ENCODE data around the gene YIPF1. TPM values are rescaled to one million over a fixed set of nuclear protein-coding genes. Genes with fewer than 3 reads are reported as not detected.
"Not testable (repeated sequence)": the region's sequence is repeated elsewhere in the genome, so short reads cannot be mapped to it uniquely, and the experiment has no call there.

The YIPF1 gene
- total and polyA plus RNA-seq, 4 donors: 19.9 to 33.3 (median 25.1) TPM

DNA sequence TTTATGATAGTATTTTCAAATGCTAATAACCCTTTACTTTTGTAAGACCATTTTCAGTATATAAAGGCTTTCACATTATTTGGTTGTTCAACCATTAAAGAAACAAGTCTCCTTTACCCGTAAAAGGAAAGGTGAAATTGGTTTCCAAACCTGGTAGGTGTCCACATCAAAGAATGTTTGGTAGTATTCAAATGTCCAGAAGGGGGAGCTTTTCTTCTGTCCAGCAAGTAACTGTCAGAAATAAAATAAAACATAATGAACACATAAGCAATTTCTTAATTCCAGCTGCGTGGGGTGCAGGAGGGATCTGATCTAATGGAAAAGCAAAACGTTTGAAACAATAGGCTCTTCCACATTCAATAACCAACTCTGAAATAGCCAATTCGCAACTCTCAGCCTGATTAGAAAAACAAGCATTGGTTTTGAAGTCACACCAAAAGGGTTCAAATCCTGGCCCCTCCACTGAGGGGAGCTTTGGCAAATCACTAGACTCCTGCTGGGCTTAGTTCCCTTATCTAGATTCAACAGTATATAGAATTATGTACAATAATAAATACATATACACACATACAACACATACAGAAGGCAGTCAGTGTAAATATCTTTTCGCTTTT is 11.0 kb downstream of the YIPF1 start:
- TF ChIP-seq, protein P1, sequence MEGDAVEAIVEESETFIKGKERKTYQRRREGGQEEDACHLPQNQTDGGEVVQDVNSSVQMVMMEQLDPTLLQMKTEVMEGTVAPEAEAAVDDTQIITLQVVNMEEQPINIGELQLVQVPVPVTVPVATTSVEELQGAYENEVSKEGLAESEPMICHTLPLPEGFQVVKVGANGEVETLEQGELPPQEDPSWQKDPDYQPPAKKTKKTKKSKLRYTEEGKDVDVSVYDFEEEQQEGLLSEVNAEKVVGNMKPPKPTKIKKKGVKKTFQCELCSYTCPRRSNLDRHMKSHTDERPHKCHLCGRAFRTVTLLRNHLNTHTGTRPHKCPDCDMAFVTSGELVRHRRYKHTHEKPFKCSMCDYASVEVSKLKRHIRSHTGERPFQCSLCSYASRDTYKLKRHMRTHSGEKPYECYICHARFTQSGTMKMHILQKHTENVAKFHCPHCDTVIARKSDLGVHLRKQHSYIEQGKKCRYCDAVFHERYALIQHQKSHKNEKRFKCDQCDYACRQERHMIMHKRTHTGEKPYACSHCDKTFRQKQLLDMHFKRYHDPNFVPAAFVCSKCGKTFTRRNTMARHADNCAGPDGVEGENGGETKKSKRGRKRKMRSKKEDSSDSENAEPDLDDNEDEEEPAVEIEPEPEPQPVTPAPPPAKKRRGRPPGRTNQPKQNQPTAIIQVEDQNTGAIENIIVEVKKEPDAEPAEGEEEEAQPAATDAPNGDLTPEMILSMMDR (IDR thresholded peaks at IDR 0.05; ENCODE audit: control extremely low read depth, extremely low read depth): peak; percentile 17
- Histone ChIP-seq H3K27me3 (ENCODE audit: control insufficient read depth in 3 of 3, insufficient read depth in 3 of 3, low read length in 2 of 3) (no peaks in the 10 kb centered on the region), H3K36me3 (ENCODE audit: control insufficient read depth in 4 of 4, insufficient read depth in 4 of 4, low read length in 4 of 4) (peaks cover 0 to 22% (median 17%) of the 10 kb centered on the region in 4 donors), H3K9me3 (ENCODE audit: control insufficient read depth in 4 of 4, insufficient read depth in 3 of 4, low read length in 3 of 4) (no peaks in the 10 kb centered on the region), H3K4me1 (ENCODE audit: control insufficient read depth in 5 of 5, insufficient read depth in 5 of 5, low read length in 5 of 5) (no peaks in the 10 kb centered on the region), H3K4me3 (no peak overlapping the region), H3K27ac (ENCODE audit: low read depth in 1 of 2, low read length in 1 of 2) (no peak overlapping the region), H3K9ac (ENCODE audit: insufficient read depth in 1 of 2, low read length in 2 of 2) (no peak overlapping the region)
- ATAC-seq (ENCODE audit: insufficient read depth, low FRiP score) (no peak), DNase-seq (peak in 2 of 3 donors; percentile 44 to 57)
- 53 to 60% methylated on average over 5 of the region's 5 CpGs for WGBS, 2 donors

DNA sequence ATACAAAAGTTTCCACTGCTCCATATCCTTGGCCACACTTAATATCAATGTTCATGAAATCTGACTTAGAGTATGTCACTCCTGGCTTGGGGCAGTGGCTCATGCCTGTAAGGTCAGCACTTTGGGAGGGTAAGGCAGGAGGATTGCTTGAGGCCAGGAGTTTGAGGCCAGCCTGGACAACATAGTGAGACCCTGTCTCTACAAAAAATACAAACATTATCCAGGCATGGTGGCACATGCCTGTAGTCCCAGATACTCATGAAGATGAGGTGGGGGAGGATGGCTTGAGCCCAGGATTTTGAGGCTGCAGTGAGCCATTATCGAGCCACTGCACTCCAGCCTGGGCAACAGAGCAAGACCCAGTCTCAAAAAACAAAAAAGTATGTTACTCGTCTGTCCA is 14.4 kb downstream of the YIPF1 start:
- WGBS, 2 donors: 95 to 100% methylated on average over 2 of the region's 2 CpGs
- DNase-seq; H3K27me3 ChIP-seq (ENCODE audit: control insufficient read depth in 3 of 3, insufficient read depth in 3 of 3, low read length in 2 of 3); H3K4me3 ChIP-seq; ATAC-seq (ENCODE audit: insufficient read depth, low FRiP score); H3K9ac ChIP-seq (ENCODE audit: insufficient read depth in 1 of 2, low read length in 2 of 2); H3K27ac ChIP-seq (ENCODE audit: low read depth in 1 of 2, low read length in 1 of 2); H3K9me3 ChIP-seq (ENCODE audit: control insufficient read depth in 4 of 4, insufficient read depth in 3 of 4, low read length in 3 of 4); H3K4me1 ChIP-seq (ENCODE audit: control insufficient read depth in 5 of 5, insufficient read depth in 5 of 5, low read length in 5 of 5): not testable (repeated sequence)
- H3K36me3 ChIP-seq (ENCODE audit: control insufficient read depth in 4 of 4, insufficient read depth in 4 of 4, low read length in 4 of 4): peaks cover 5 to 32% (median 17%) of the 10 kb centered on the region in 4 donors

DNA sequence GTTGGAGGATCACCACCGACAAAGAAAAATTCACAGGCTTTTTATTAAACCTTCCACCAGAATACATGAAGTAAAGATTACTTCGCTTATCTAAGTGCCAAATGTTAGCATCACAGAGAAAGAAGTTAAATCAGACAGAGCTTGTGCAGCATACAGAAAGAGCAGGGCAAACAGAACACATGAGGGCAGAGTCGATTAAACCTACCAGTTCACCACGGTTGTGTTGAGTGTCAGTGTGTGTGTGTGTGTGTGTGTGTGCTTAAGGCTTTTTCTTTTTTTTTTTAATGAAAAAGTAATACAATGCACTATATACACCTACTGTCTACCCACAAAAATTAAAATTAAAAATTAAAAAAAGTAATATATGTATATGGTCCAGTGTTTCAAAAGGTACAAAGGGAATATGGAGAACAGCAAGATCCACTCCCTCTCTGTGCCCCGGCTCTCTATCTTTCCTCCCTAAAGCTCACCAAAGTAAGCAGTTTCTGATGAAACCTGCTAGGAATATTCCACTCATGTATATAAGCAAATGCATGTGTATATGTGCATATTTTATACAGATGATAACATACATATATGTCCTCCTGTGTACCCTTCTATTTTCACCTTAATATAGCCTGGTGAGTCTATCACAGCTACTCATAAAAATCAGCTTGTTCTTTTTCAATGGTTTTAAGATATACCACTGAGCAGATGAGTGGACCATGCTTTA is 17.7 kb downstream of the YIPF1 start:
- H3K4me1 ChIP-seq (ENCODE audit: control insufficient read depth in 5 of 5, insufficient read depth in 5 of 5, low read length in 5 of 5): peaks cover 0 to 3% (median 0%) of the 10 kb centered on the region in 5 donors
- no peak overlapping the region for H3K4me3 ChIP-seq
- no peak overlapping the region for H3K9ac ChIP-seq (ENCODE audit: insufficient read depth in 1 of 2, low read length in 2 of 2)
- peaks cover 5 to 26% (median 20%) of the 10 kb centered on the region in 4 donors for H3K36me3 ChIP-seq (ENCODE audit: control insufficient read depth in 4 of 4, insufficient read depth in 4 of 4, low read length in 4 of 4)
- 79 to 80% methylated on average over 5 of the region's 5 CpGs for WGBS, 2 donors
- no peaks in the 10 kb centered on the region for H3K27me3 ChIP-seq (ENCODE audit: control insufficient read depth in 3 of 3, insufficient read depth in 3 of 3, low read length in 2 of 3)
- ATAC-seq (ENCODE audit: insufficient read depth, low FRiP score) (no peak), DNase-seq (peak in 1 of 3 donors; percentile 14)
- TF ChIP-seq, protein P1 (IDR thresholded peaks at IDR 0.05; ENCODE audit: control extremely low read depth, extremely low read depth): no peak
- peaks cover 0 to 1% (median 0%) of the 10 kb centered on the region in 4 donors for H3K9me3 ChIP-seq (ENCODE audit: control insufficient read depth in 4 of 4, insufficient read depth in 3 of 4, low read length in 3 of 4)
- no peak overlapping the region for H3K27ac ChIP-seq (ENCODE audit: low read depth in 1 of 2, low read length in 1 of 2)

DNA sequence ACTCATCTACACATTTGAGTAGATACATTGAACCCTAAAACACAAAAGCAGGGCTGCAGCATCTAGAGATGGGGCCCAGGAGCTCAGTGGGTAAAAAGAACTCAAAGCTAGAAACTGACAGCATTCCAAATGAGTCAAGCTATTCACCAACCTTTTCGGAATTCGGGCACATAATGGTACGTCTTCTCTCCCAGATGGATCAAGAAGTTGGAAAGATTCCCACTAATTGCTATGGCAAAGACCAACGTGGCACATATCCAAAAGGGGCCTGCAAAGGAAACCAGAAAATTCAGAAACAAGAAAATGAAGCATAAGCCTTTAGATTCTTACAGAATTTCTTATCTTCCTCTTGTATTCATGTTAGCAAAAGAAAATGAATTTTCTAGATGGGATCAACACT is 18.4 kb downstream of the YIPF1 start:
- H3K36me3 ChIP-seq (ENCODE audit: control insufficient read depth in 4 of 4, insufficient read depth in 4 of 4, low read length in 4 of 4): peaks cover 5 to 28% (median 18%) of the 10 kb centered on the region in 4 donors
- no peak for ATAC-seq (ENCODE audit: insufficient read depth, low FRiP score)

More for the DNA sequence above, 18.4 kb downstream of the YIPF1 start:
- WGBS, 2 donors: 84% methylated on average over 4 of the region's 4 CpGs
- peak in 2 of 3 donors; percentile 32 to 52 for DNase-seq
- Histone ChIP-seq H3K4me3 (no peak overlapping the region), H3K9me3 (ENCODE audit: control insufficient read depth in 4 of 4, insufficient read depth in 3 of 4, low read length in 3 of 4) (peaks cover 0 to 1% (median 0%) of the 10 kb centered on the region in 4 donors), H3K9ac (ENCODE audit: insufficient read depth in 1 of 2, low read length in 2 of 2) (no peak overlapping the region), H3K4me1 (ENCODE audit: control insufficient read depth in 5 of 5, insufficient read depth in 5 of 5, low read length in 5 of 5) (peaks cover 0 to 3% (median 0%) of the 10 kb centered on the region in 5 donors), H3K27ac (ENCODE audit: low read depth in 1 of 2, low read length in 1 of 2) (no peak overlapping the region), H3K27me3 (ENCODE audit: control insufficient read depth in 3 of 3, insufficient read depth in 3 of 3, low read length in 2 of 3) (no peaks in the 10 kb centered on the region)
- TF ChIP-seq, protein P1 (IDR thresholded peaks at IDR 0.05; ENCODE audit: control extremely low read depth, extremely low read depth): no peak
